NB4 (cell line): ENCODE data around the gene STARD3NL.

Experiments used
- CTCF ChIP-seq: IDR thresholded peaks from one replicate; pipeline ENCODE4 v1.5.1; 2012; ENCODE audit warnings: low read depth, low read length
- MYC ChIP-seq: IDR thresholded peaks from 2 replicates; pipeline ENCODE4 v1.6.1; 2011; ENCODE audit warnings: low read depth, low read length
- POLR2A ChIP-seq: IDR thresholded peaks from 2 replicates; pipeline ENCODE4 v1.6.1; 2011; ENCODE audit warnings: mild to moderate bottlenecking; ENCODE audit not compliant: insufficient read length; ENCODE audit errors: extremely low read depth
- TF ChIP-seq, protein P1 (sequence below): IDR thresholded peaks from 2 replicates; pipeline ENCODE4 v1.6.1; 2011; ENCODE audit warnings: low read depth, low read length

- TF ChIP-seq CTCF (no peak), POLR2A (no peak), MYC (no peak)
- TF ChIP-seq, protein P1, sequence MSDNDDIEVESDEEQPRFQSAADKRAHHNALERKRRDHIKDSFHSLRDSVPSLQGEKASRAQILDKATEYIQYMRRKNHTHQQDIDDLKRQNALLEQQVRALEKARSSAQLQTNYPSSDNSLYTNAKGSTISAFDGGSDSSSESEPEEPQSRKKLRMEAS: no peak
Observed at GRCh38 chr7:38217672-38218071, 39.6 kb downstream of the STARD3NL start.
